ENCODE measurements around the gene GRIA3.

- TF ChIP-seq CTCF (IDR thresholded peaks at IDR 0.05; ENCODE audit: insufficient read depth, low read depth, low read length) (no peak), EZH2 (IDR thresholded peaks at IDR 0.05; ENCODE audit: insufficient read depth, low read length) (no peak)
These were observed 76.9 kb downstream of the GRIA3 start for GRCh38 chrX:123260920-123261418.
